PC-3 (cell line): ENCODE data around the gene CYP2C8.

Source experiments
- CTCF ChIP-seq: fragments of 300-600 bp; sonication (generic); conservative IDR thresholded peaks from 2 replicates; pipeline ENCODE4 v1.5.1; 2017; ENCODE audit warnings: antibody characterized with exemption, low read depth, mild to moderate bottlenecking, low read length
- EZH2 ChIP-seq: fragments of 300-600 bp; sonication (generic); IDR thresholded peaks from one replicate; pipeline ENCODE4 v1.6.1; 2017; ENCODE audit warnings: antibody characterized with exemption, mild to moderate bottlenecking, low read length; ENCODE audit not compliant: unreplicated experiment
- EZH2phosphoT487 ChIP-seq: fragments of 300-600 bp; sonication (generic); IDR thresholded peaks from 2 replicates; pipeline ENCODE4 v1.6.1; 2018; ENCODE audit warnings: mild to moderate bottlenecking, antibody characterized with exemption, low read length, borderline replicate concordance

DNA sequence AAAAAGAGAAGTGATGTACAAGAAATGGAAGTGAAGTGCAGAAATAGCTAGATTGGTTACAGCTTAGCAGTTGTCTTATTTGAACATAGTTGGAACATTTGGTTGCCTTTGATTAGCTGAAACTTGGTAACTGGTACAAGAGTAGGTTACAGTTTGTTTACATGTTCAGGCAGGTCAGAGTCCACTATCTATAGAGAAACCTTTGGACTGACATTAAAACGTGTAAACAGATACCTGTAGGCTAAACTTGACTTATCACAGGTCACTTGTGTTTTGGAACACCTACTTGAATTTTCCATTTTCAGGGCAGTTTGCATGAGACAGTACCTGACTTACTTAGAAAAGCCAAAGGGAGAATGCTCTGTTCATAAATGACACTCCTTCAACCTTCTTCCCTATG is 28.5 kb upstream of the CYP2C8 start:
- TF ChIP-seq CTCF (no peak), EZH2 (no peak), EZH2phosphoT487 (no peak)
